H9 (cell line): Measurements from ENCODE around the gene SLC22A16. TPM values are rescaled to one million over a fixed set of nuclear protein-coding genes. Genes with fewer than 3 reads are reported as not detected.

Experiments used
- DNase-seq: peaks from one replicate; pipeline ENCODE4 v3.0.0-alpha.2; 2017
- H2AFZ ChIP-seq: one replicate; pipeline ENCODE4 v1.6.1; 2013; ENCODE audit warnings: mild to moderate bottlenecking, low read length, control low read depth, moderate library complexity
- H2AK5ac ChIP-seq: 2 replicates; pipeline ENCODE4 v1.6.1; 2013; ENCODE audit warnings: low read length, control low read depth, mixed read lengths; ENCODE audit not compliant: insufficient read length
- H2BK120ac ChIP-seq: one replicate; pipeline ENCODE4 v1.6.1; 2013; ENCODE audit warnings: low read depth, mild to moderate bottlenecking, low read length, control low read depth, inconsistent platforms; ENCODE audit not compliant: poor library complexity, severe bottlenecking
- H2BK12ac ChIP-seq: 2 replicates; pipeline ENCODE4 v1.6.1; 2013; ENCODE audit warnings: low read length, control low read depth, mixed read lengths, low read depth; ENCODE audit not compliant: insufficient read length
- H2BK15ac ChIP-seq: 2 replicates; pipeline ENCODE4 v1.6.1; 2013; ENCODE audit warnings: low read depth, low read length, control low read depth
- H2BK20ac ChIP-seq: one replicate; pipeline ENCODE4 v1.6.1; 2013; ENCODE audit warnings: low read depth, mild to moderate bottlenecking, low read length, control low read depth, inconsistent platforms; ENCODE audit not compliant: poor library complexity, severe bottlenecking
- H2BK5ac ChIP-seq: 2 replicates; pipeline ENCODE4 v1.6.1; 2013; ENCODE audit warnings: low read length, control low read depth, mixed read lengths; ENCODE audit not compliant: insufficient read length
- H3K14ac ChIP-seq: 2 replicates; pipeline ENCODE4 v1.6.1; 2013; ENCODE audit warnings: low read length, control low read depth; ENCODE audit not compliant: insufficient read depth
- H3K18ac ChIP-seq: 2 replicates; pipeline ENCODE4 v1.6.1; 2013; ENCODE audit warnings: low read depth, mild to moderate bottlenecking, mixed read lengths, low read length, control low read depth; ENCODE audit not compliant: insufficient read length
- H3K23ac ChIP-seq: 2 replicates; pipeline ENCODE4 v1.6.1; 2013; ENCODE audit warnings: low read length, control low read depth, mixed read lengths, low read depth; ENCODE audit not compliant: insufficient read length
- H3K23me2 ChIP-seq: 2 replicates; pipeline ENCODE4 v1.6.1; 2013; ENCODE audit warnings: low read depth, mild to moderate bottlenecking, mixed read lengths, low read length, control low read depth; ENCODE audit not compliant: insufficient read length, poor library complexity, severe bottlenecking
- H3K27ac ChIP-seq: 2 replicates; pipeline ENCODE4 v1.5.1; 2013; ENCODE audit warnings: low read length, control low read depth, mixed read lengths, low read depth; ENCODE audit not compliant: insufficient read length
- H3K27me3 ChIP-seq: 2 replicates; pipeline ENCODE4 v1.6.1; 2013; ENCODE audit warnings: low read length, control low read depth, inconsistent platforms; ENCODE audit not compliant: insufficient read depth
- H3K4ac ChIP-seq: 2 replicates; pipeline ENCODE4 v1.6.1; 2013; ENCODE audit warnings: low read depth, mild to moderate bottlenecking, control low read depth, inconsistent platforms, low read length, moderate library complexity
- H3K4me1 ChIP-seq: 2 replicates; pipeline ENCODE4 v1.6.1; 2013; ENCODE audit warnings: low read length, control low read depth, inconsistent platforms; ENCODE audit not compliant: insufficient read depth
- H3K4me2 ChIP-seq: 2 replicates; pipeline ENCODE4 v1.6.1; 2013; ENCODE audit warnings: low read length, control low read depth, mixed read lengths; ENCODE audit not compliant: insufficient read length, insufficient read depth
- H3K56ac ChIP-seq: 2 replicates; pipeline ENCODE4 v1.6.1; 2013; ENCODE audit warnings: low read depth, mild to moderate bottlenecking, mixed read lengths, low read length, control low read depth; ENCODE audit not compliant: insufficient read length
- H3K79me1 ChIP-seq: 2 replicates; pipeline ENCODE4 v1.6.1; 2013; ENCODE audit warnings: low read depth, mild to moderate bottlenecking, moderate library complexity, low read length, control low read depth, inconsistent platforms; ENCODE audit not compliant: insufficient read depth, poor library complexity, severe bottlenecking
- H3K79me2 ChIP-seq: 2 replicates; pipeline ENCODE4 v1.6.1; 2013; ENCODE audit warnings: low read length, control low read depth, inconsistent platforms; ENCODE audit not compliant: insufficient read depth
- H3K9ac ChIP-seq: 2 replicates; pipeline ENCODE4 v1.6.1; 2013; ENCODE audit warnings: low read length, control low read depth, mixed read lengths; ENCODE audit not compliant: insufficient read length; ENCODE audit errors: extremely low read depth
- H3K9me3 ChIP-seq: one replicate; pipeline ENCODE4 v1.6.1; 2013; ENCODE audit warnings: low read depth, low read length, inconsistent platforms; ENCODE audit not compliant: control insufficient read depth
- H3T11ph ChIP-seq: one replicate; pipeline ENCODE4 v1.6.1; 2013; ENCODE audit warnings: mild to moderate bottlenecking, low read length, control low read depth, inconsistent platforms
- H4K20me1 ChIP-seq: one replicate; pipeline ENCODE4 v1.6.1; 2013; ENCODE audit not compliant: control insufficient read depth, insufficient read length, insufficient read depth
- H4K5ac ChIP-seq: 2 replicates; pipeline ENCODE4 v1.6.1; 2013; ENCODE audit warnings: low read depth, mild to moderate bottlenecking, mixed read lengths, low read length, control low read depth; ENCODE audit not compliant: insufficient read length
- H4K8ac ChIP-seq: replicated peaks from 2 replicates; pipeline ENCODE4 v1.6.1; 2013; ENCODE audit warnings: low read length, control low read depth, mixed read lengths, low read depth; ENCODE audit not compliant: insufficient read length
- H4K91ac ChIP-seq: 2 replicates; pipeline ENCODE4 v1.6.1; 2013; ENCODE audit warnings: low read depth, mild to moderate bottlenecking, moderate library complexity, mixed read lengths, low read length, control low read depth; ENCODE audit not compliant: insufficient read length
- H3K27ac Mint-ChIP-seq, 3 experiments: 2 replicates in 2 of 3; 3 replicates in 1 of 3; pipeline ENCODE4 v1.8.0; 2020 to 2021; ENCODE audit warnings: mixed read lengths in 3 of 3, mild to moderate bottlenecking in 1 of 3, moderate library complexity in 1 of 3
- H3K27me3 Mint-ChIP-seq: 2 replicates; pipeline ENCODE4 v1.8.0; 2021; ENCODE audit warnings: low read depth, mild to moderate bottlenecking, moderate library complexity, mixed read lengths
- H3K36me3 Mint-ChIP-seq, 3 experiments: 2 replicates in 2 of 3; 3 replicates in 1 of 3; pipeline ENCODE4 v1.8.0; 2020 to 2021; ENCODE audit warnings: low read depth in 3 of 3, mixed read lengths in 3 of 3; ENCODE audit not compliant: insufficient read depth in 1 of 3
- H3K4me1 Mint-ChIP-seq, 2 experiments: 2 replicates each; pipeline ENCODE4 v1.8.0; 2020; ENCODE audit warnings: mixed read lengths in 2 of 2
- H3K4me3 Mint-ChIP-seq, 2 experiments: 2 replicates in 1 of 2; 3 replicates in 1 of 2; pipeline ENCODE4 v1.8.0; 2020 to 2021; ENCODE audit warnings: mild to moderate bottlenecking in 2 of 2, mixed read lengths in 2 of 2, moderate library complexity in 1 of 2
- H3K9me3 Mint-ChIP-seq, 2 experiments: 2 replicates in 1 of 2; 3 replicates in 1 of 2; pipeline ENCODE4 v1.8.0; 2020; ENCODE audit warnings: mild to moderate bottlenecking in 2 of 2, mixed read lengths in 2 of 2, moderate library complexity in 1 of 2
- WGBS: extraction: QIAGEN DNeasy Blood & Tissue Kit; methylation state at CpG from one replicate; pipeline ENCODE4 v1.1.7; 2013; ENCODE audit warnings: missing lambda C conversion rate, low lambda C conversion rate, mixed read lengths; ENCODE audit not compliant: insufficient read length; ENCODE audit errors: extremely low coverage; 5-methylcytosine and 5-hydroxymethylcytosine counted together
- total RNA-seq: library from RNA; stranded (reverse); gene quantifications from 2 replicates; pipeline ENCODE4 v1.2.1, GENCODE V29; 2021
- TF ChIP-seq, protein P1 (sequence below): fragments of 200-600 bp; sonication (generic); conservative IDR thresholded peaks from 3 replicates; pipeline ENCODE4 v1.8.0; 2021; ENCODE audit warnings: antibody characterized with exemption, mild to moderate bottlenecking

The SLC22A16 gene
- total RNA-seq, 1 experiment from 2014 or later = not detected

DNA sequence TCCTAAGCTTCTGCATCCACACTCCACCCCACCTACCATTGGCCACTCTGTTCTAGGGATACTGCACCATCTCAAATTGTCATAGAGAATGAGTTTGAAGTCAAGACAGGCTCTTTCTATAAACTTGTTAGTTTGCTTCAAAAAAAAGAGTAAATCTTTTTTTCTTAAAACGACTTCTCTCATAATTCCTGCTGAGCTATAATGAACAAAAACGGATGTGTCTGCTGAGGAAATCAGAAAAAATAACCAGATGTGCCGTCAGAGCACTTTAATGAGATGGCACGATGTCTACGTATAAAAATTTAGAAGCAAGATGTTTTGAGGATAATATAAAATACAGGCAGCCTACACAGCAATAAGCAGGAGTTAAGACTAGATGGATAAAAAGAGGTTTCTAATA lies 37.1 kb downstream of the SLC22A16 start:
- Histone ChIP-seq H3K4ac (no peak overlapping the region), H2AK5ac (no peak overlapping the region), H4K5ac (no peak overlapping the region), H2BK5ac (no peak overlapping the region), H3K9me3 (no peaks in the 10 kb centered on the region), H3K9ac (no peak overlapping the region), H3K79me2 (no peaks in the 10 kb centered on the region), H3K4me1 (no peaks in the 10 kb centered on the region; the same call in 1 of the 2 replicates), H3K14ac (no peak overlapping the region), H3K23ac (no peak overlapping the region), H3K23me2 (no peaks in the 10 kb centered on the region), H3K4me2 (no peak overlapping the region), H3T11ph (no peak overlapping the region), H2BK15ac (no peak overlapping the region), H3K56ac (no peak overlapping the region), H2BK120ac (no peak overlapping the region), H3K27me3 (no peaks in the 10 kb centered on the region), H2BK20ac (no peak overlapping the region), H3K27ac (no peak overlapping the region), H2BK12ac (no peak overlapping the region), H3K18ac (no peak overlapping the region), H4K91ac (no peak overlapping the region), H4K8ac (no peak overlapping the region), H4K20me1 (no peaks in the 10 kb centered on the region), H3K79me1 (no peaks in the 10 kb centered on the region), H2AFZ (no peak overlapping the region)
- no peaks in the 10 kb centered on the region for H3K27me3 Mint-ChIP-seq
- no peak overlapping the region for H3K4me3 Mint-ChIP-seq
- no peaks in the 10 kb centered on the region for H3K4me1 Mint-ChIP-seq
- no CpG with 5 or more reads among the region's 5 CpGs for WGBS
- peaks cover 0 to 8% of the 10 kb centered on the region in 2 experiments; a peak in 3 of 5 replicates for H3K9me3 Mint-ChIP-seq
- H3K27ac Mint-ChIP-seq = no peak overlapping the region
- no peaks in the 10 kb centered on the region for H3K36me3 Mint-ChIP-seq
- no peak for DNase-seq
- TF ChIP-seq, protein P1, sequence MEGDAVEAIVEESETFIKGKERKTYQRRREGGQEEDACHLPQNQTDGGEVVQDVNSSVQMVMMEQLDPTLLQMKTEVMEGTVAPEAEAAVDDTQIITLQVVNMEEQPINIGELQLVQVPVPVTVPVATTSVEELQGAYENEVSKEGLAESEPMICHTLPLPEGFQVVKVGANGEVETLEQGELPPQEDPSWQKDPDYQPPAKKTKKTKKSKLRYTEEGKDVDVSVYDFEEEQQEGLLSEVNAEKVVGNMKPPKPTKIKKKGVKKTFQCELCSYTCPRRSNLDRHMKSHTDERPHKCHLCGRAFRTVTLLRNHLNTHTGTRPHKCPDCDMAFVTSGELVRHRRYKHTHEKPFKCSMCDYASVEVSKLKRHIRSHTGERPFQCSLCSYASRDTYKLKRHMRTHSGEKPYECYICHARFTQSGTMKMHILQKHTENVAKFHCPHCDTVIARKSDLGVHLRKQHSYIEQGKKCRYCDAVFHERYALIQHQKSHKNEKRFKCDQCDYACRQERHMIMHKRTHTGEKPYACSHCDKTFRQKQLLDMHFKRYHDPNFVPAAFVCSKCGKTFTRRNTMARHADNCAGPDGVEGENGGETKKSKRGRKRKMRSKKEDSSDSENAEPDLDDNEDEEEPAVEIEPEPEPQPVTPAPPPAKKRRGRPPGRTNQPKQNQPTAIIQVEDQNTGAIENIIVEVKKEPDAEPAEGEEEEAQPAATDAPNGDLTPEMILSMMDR = no peak
